K562 (cell line): ENCODE data around the gene DTD1. TPM values are rescaled to one million over a fixed set of nuclear protein-coding genes. Genes with fewer than 3 reads are reported as not detected.

Experiments used
- ELK3 ChIP-seq: fragments of 450-650 bp; formaldehyde crosslinking; IDR thresholded peaks from 2 replicates; pipeline ENCODE4 v1.4.0; 2020; ENCODE audit warnings: mild to moderate bottlenecking
- FOXK1 ChIP-seq: sonication (generic); formaldehyde crosslinking; IDR thresholded peaks from 2 replicates; pipeline ENCODE4 v1.8.0; 2022; ENCODE audit warnings: missing genetic modification reagents, mild to moderate bottlenecking, borderline replicate concordance
- SMAD4 ChIP-seq: fragments of 250-450 bp; sonication (Bioruptor Pico); conservative IDR thresholded peaks from 2 replicates; pipeline ENCODE4 v1.8.0; 2021; ENCODE audit warnings: inconsistent platforms, mild to moderate bottlenecking, moderate library complexity
- SNRNP70 ChIP-seq: fragments of 200-400 bp; formaldehyde crosslinking; optimal IDR thresholded peaks from 2 replicates; pipeline ENCODE3; 2017; ENCODE audit warnings: low read depth, low read length
- ZNF121 ChIP-seq: sonication (generic); formaldehyde crosslinking; conservative IDR thresholded peaks from 2 replicates; pipeline ENCODE4 v1.8.0; 2022; ENCODE audit warnings: missing genetic modification reagents
- ZNF449 ChIP-seq: fragments of 250-450 bp; sonication (Bioruptor Pico); IDR thresholded peaks from 2 replicates; pipeline ENCODE4 v1.8.0; 2022; ENCODE audit warnings: moderate library complexity, mild to moderate bottlenecking, inconsistent platforms
- ZNF57 ChIP-seq: fragments of 450-650 bp; formaldehyde crosslinking; IDR thresholded peaks from 2 replicates; pipeline ENCODE4 v1.4.0; 2020; ENCODE audit warnings: mild to moderate bottlenecking, moderate library complexity
- ZNF75A ChIP-seq: fragments of 450-650 bp; formaldehyde crosslinking; IDR thresholded peaks from 2 replicates; pipeline ENCODE4 v1.4.0; 2020; ENCODE audit warnings: mild to moderate bottlenecking
- ZNF76 ChIP-seq: fragments of 250-450 bp; sonication (Bioruptor Pico); IDR thresholded peaks from 2 replicates; pipeline ENCODE4 v1.4.0; 2020; ENCODE audit warnings: mild to moderate bottlenecking, moderate library complexity, borderline replicate concordance
- polyA plus RNA-seq, 8 experiments: library from polyadenylated mRNA; depleted of rRNA in 4 of 8; stranded (reverse) in 5 of 8; unstranded in 3 of 8; fragments of >200 nt; fragmentation: Nextera tagmentation in 2 of 8; fragmentation: Illumina TruSeq in 1 of 8; extraction: Ambion mirVana in 2 of 8; extraction: Trizol in 1 of 8; gene quantifications; 2 replicates each; pipeline versions ENCODE4 v1.2.1 to v1.2.3, GENCODE V29; 2011 to 2014; ENCODE audit warnings: inconsistent platforms in 1 of 8, missing spikeins in 1 of 8
- total RNA-seq, 7 experiments: library from RNA; depleted of rRNA in 6 of 7; stranded (reverse); fragments of >200 nt in 6 of 7; fragmentation: Illumina TruSeq in 2 of 7; extraction: Trizol in 2 of 7; gene quantifications; 2 replicates each; pipeline versions ENCODE4 v1.2.1 to v1.2.3, GENCODE V29; 2011 to 2021; ENCODE audit warnings: low replicate concordance in 1 of 7
- TF ChIP-seq, protein P1 (sequence below): fragments of 450-650 bp; IDR thresholded peaks from 2 replicates; pipeline ENCODE4 v1.6.1; 2016; ENCODE audit warnings: low read depth
- TF ChIP-seq, protein P2 (sequence below): conservative IDR thresholded peaks from 2 replicates; pipeline ENCODE4 v1.6.1; 2011; ENCODE audit warnings: low read depth, mild to moderate bottlenecking, low read length; ENCODE audit not compliant: control insufficient read depth

DTD1 gene
- total and polyA plus RNA-seq, 9 of the 15 experiments (the other 6 are each of a cell fraction or from before 2014, with no cell fraction given): 5.7 to 28.6 (median 26.8) TPM

DNA sequence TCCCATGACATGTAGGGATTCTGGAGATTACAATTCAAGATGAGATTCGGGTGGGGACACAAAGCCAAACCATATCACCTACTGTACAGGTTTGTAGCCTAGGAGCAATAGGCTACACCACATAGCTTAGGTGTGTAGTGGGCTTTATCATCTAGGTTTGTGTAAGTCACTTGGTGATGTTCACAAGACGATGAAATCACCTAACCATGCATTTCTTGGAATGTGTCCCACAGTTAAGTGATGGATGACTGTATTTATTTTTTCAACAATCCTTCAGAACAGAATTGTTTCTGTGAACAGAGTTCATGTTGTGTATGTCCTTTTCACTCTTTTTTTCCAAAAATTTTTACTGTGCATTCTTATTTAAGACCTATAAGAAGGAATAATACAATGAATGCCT is 76.1 kb downstream of the DTD1 start (continued):
- TF ChIP-seq ELK3 (no peak), FOXK1 (CRISPR knock-in tag) (no peak), ZNF449 (no peak), ZNF57 (CRISPR knock-in tag) (no peak), ZNF76 (CRISPR knock-in tag) (no peak), ZNF75A (no peak), ZNF121 (no peak), SMAD4 (CRISPR knock-in tag) (no peak), SNRNP70 (no peak)
- TF ChIP-seq, protein P1, sequence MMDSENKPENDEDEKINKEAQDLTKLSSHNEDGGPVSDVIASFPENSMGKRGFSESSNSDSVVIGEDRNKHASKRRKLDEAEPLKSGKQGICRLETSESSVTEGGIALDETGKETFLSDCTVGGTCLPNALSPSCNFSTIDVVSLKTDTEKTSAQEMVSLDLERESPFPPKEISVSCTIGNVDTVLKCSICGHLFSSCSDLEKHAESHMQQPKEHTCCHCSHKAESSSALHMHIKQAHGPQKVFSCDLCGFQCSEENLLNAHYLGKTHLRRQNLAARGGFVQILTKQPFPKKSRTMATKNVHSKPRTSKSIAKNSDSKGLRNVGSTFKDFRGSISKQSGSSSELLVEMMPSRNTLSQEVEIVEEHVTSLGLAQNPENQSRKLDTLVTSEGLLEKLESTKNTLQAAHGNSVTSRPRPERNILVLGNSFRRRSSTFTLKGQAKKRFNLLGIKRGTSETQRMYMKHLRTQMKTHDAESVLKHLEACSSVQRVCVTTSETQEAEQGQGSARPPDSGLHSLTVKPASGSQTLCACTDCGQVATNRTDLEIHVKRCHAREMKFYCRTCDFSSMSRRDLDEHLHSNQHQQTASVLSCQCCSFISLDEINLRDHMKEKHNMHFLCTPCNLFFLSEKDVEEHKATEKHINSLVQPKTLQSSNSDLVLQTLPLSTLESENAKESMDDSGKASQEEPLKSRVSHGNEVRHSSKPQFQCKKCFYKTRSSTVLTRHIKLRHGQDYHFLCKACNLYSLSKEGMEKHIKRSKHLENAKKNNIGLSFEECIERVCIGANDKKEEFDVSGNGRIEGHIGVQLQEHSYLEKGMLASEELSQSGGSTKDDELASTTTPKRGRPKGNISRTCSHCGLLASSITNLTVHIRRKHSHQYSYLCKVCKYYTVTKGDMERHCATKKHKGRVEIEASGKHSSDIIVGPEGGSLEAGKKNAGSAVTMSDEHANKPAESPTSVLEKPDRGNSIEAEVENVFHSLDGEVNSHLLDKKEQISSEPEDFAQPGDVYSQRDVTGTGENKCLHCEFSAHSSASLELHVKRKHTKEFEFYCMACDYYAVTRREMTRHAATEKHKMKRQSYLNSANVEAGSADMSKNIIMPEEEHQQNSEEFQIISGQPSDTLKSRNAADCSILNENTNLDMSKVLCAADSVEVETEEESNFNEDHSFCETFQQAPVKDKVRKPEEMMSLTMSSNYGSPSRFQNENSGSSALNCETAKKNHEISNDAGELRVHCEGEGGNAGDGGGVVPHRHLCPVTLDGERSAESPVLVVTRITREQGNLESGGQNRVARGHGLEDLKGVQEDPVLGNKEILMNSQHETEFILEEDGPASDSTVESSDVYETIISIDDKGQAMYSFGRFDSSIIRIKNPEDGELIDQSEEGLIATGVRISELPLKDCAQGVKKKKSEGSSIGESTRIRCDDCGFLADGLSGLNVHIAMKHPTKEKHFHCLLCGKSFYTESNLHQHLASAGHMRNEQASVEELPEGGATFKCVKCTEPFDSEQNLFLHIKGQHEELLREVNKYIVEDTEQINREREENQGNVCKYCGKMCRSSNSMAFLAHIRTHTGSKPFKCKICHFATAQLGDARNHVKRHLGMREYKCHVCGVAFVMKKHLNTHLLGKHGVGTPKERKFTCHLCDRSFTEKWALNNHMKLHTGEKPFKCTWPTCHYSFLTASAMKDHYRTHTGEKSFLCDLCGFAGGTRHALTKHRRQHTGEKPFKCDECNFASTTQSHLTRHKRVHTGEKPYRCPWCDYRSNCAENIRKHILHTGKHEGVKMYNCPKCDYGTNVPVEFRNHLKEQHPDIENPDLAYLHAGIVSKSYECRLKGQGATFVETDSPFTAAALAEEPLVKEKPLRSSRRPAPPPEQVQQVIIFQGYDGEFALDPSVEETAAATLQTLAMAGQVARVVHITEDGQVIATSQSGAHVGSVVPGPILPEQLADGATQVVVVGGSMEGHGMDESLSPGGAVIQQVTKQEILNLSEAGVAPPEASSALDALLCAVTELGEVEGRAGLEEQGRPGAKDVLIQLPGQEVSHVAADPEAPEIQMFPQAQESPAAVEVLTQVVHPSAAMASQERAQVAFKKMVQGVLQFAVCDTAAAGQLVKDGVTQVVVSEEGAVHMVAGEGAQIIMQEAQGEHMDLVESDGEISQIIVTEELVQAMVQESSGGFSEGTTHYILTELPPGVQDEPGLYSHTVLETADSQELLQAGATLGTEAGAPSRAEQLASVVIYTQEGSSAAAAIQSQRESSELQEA: no peak
- TF ChIP-seq, protein P2, sequence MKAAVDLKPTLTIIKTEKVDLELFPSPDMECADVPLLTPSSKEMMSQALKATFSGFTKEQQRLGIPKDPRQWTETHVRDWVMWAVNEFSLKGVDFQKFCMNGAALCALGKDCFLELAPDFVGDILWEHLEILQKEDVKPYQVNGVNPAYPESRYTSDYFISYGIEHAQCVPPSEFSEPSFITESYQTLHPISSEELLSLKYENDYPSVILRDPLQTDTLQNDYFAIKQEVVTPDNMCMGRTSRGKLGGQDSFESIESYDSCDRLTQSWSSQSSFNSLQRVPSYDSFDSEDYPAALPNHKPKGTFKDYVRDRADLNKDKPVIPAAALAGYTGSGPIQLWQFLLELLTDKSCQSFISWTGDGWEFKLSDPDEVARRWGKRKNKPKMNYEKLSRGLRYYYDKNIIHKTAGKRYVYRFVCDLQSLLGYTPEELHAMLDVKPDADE: no peak
